SK-N-SH (cell line): ENCODE data around the gene MACROD2. TPM values are rescaled to one million over a fixed set of nuclear protein-coding genes. Genes with fewer than 3 reads are reported as not detected.

Source experiments
- CTCF ChIA-PET: fragments of 300-600, 350-600 bp; formaldehyde crosslinking; extraction: SDS; loops from one replicate; lab custom pipeline; 2021; lab: Yijun Ruan, JAX
- POLR2A ChIA-PET: fragments of 350-600 bp; sonication (Branson Sonifier 250); formaldehyde crosslinking; extraction: SDS; loops from one replicate; lab custom pipeline; 2020; ENCODE audit warnings: antibody characterized with exemption, inconsistent platforms; lab: Yijun Ruan, JAX
- DNase-seq: peaks from one replicate; pipeline ENCODE4 v3.0.0; 2012
- H2AFZ ChIP-seq: fragments of 200-600 bp; sonication (generic); 2 replicates; pipeline ENCODE4 v1.8.1; 2016; ENCODE audit warnings: antibody characterized with exemption, mild to moderate bottlenecking, low read depth
- H3F3A ChIP-seq: fragments of 200-600 bp; sonication (generic); replicated peaks from 2 replicates; pipeline ENCODE3; 2016; ENCODE audit warnings: antibody characterized with exemption, mild to moderate bottlenecking; ENCODE audit not compliant: insufficient read depth
- H3K27ac ChIP-seq, 2 experiments: fragments of 200-500 bp in 1 of 2; fragments of 200-600 bp in 1 of 2; sonication (Bioruptor generic) in 1 of 2; sonication (generic), shearing (Covaris generic) in 1 of 2; 2 replicates each; pipeline versions ENCODE4 v1.5.1 to v1.6.1; 2014 to 2016; ENCODE audit warnings: low read depth in 2 of 2, inconsistent platforms in 1 of 2, low read length in 1 of 2, mild to moderate bottlenecking in 1 of 2, mixed read lengths in 1 of 2
- H3K27me3 ChIP-seq: fragments of 200-600 bp; sonication (generic), shearing (Covaris generic); 2 replicates; pipeline ENCODE4 v1.6.1; 2016; ENCODE audit warnings: mixed run types; ENCODE audit not compliant: insufficient read depth
- H3K36me3 ChIP-seq, 2 experiments: fragments of 200-500 bp in 1 of 2; fragments of 200-600 bp in 1 of 2; sonication (Bioruptor generic) in 1 of 2; sonication (generic) in 1 of 2; replicated peaks in 1 of 2; 2 replicates each; pipeline versions ENCODE3 to v1.5.1; 2014 to 2016; ENCODE audit warnings: low read length in 1 of 2, mild to moderate bottlenecking in 1 of 2; ENCODE audit not compliant: insufficient read depth in 2 of 2, control insufficient read depth in 1 of 2
- H3K4me1 ChIP-seq, 2 experiments: fragments of 200-500 bp in 1 of 2; fragments of 200-600 bp in 1 of 2; sonication (Bioruptor generic) in 1 of 2; sonication (generic), shearing (Covaris generic) in 1 of 2; 2 replicates each; pipeline versions ENCODE4 v1.5.1 to v1.6.1; 2014 to 2016; ENCODE audit warnings: low read depth in 1 of 2, low read length in 1 of 2, mixed run types in 1 of 2; ENCODE audit not compliant: insufficient read depth in 2 of 2, control insufficient read depth in 1 of 2
- H3K4me2 ChIP-seq: fragments of 200-600 bp; sonication (generic), shearing (Covaris generic); 2 replicates; pipeline ENCODE4 v1.6.1; 2017; ENCODE audit warnings: mixed run types
- H3K4me3 ChIP-seq, 2 experiments: fragments of 200-500 bp in 1 of 2; fragments of 200-600 bp in 1 of 2; sonication (Bioruptor generic) in 1 of 2; sonication (generic), shearing (Covaris generic) in 1 of 2; 2 replicates each; pipeline versions ENCODE4 v1.5.1 to v1.8.1; 2014 to 2016; ENCODE audit warnings: low read depth in 2 of 2, inconsistent platforms in 1 of 2, low read length in 1 of 2, mild to moderate bottlenecking in 1 of 2, mixed read lengths in 1 of 2, moderate library complexity in 1 of 2
- H3K79me2 ChIP-seq: fragments of 200-600 bp; sonication (generic); 2 replicates; pipeline ENCODE4 v1.8.1; 2017; ENCODE audit warnings: mild to moderate bottlenecking; ENCODE audit not compliant: insufficient read depth
- H3K9ac ChIP-seq: fragments of 200-600 bp; sonication (generic); 2 replicates; pipeline ENCODE4 v1.6.1; 2017; ENCODE audit warnings: mixed run types
- H3K9me2 ChIP-seq: fragments of 200-600 bp; sonication (generic); 2 replicates; pipeline ENCODE4 v1.6.1; 2017; ENCODE audit warnings: mixed run types
- H3K9me3 ChIP-seq: fragments of 200-600 bp; sonication (generic); 2 replicates; pipeline ENCODE4 v1.6.1; 2017; ENCODE audit warnings: mixed run types, mild to moderate bottlenecking, moderate library complexity
- H4K20me1 ChIP-seq: fragments of 200-600 bp; sonication (generic); 2 replicates; pipeline ENCODE4 v1.6.1; 2017; ENCODE audit warnings: mild to moderate bottlenecking, mixed run types; ENCODE audit not compliant: insufficient read depth
- ELF1 ChIP-seq: IDR thresholded peaks from 2 replicates; pipeline ENCODE4 v1.4.0; 2012
- EZH2phosphoT487 ChIP-seq: fragments of 200-600 bp; sonication (generic); IDR thresholded peaks from 2 replicates; pipeline ENCODE4 v1.6.1; 2017; ENCODE audit warnings: low read depth, mixed run types, mild to moderate bottlenecking, antibody characterized with exemption, moderate library complexity, borderline replicate concordance
- FOSL2 ChIP-seq: IDR thresholded peaks from 2 replicates; pipeline ENCODE4 v1.4.0; 2012; ENCODE audit warnings: low read depth, mild to moderate bottlenecking, moderate library complexity, borderline replicate concordance
- GABPA ChIP-seq: IDR thresholded peaks from 2 replicates; pipeline ENCODE4 v1.4.0; 2012; ENCODE audit warnings: low read depth, mild to moderate bottlenecking
- GATA2 ChIP-seq: sonication (generic); formaldehyde crosslinking; IDR thresholded peaks from 2 replicates; pipeline ENCODE4 v1.5.0; 2020; ENCODE audit warnings: mild to moderate bottlenecking, missing genetic modification reagents
- JUND ChIP-seq: IDR thresholded peaks from 2 replicates; pipeline ENCODE4 v1.4.0; 2012
- MEF2A ChIP-seq: IDR thresholded peaks from 2 replicates; pipeline ENCODE4 v1.4.0; 2012; ENCODE audit warnings: low read depth, borderline replicate concordance
- MXI1 ChIP-seq: IDR thresholded peaks from 2 replicates; pipeline ENCODE4 v1.6.1; 2012; ENCODE audit warnings: mild to moderate bottlenecking, low read depth, low read length, improper control_type of control experiment
- NFIC ChIP-seq: IDR thresholded peaks from 2 replicates; pipeline ENCODE4 v1.4.0; 2012; ENCODE audit warnings: borderline replicate concordance
- PBX3 ChIP-seq: IDR thresholded peaks from 2 replicates; pipeline ENCODE4; 2012
- POLR2AphosphoS5 ChIP-seq: IDR thresholded peaks from 2 replicates; pipeline ENCODE4 v1.6.1; 2012; ENCODE audit warnings: low read depth, low read length
- RCOR1 ChIP-seq: fragments of 150-350 bp; IDR thresholded peaks from 2 replicates; pipeline ENCODE4 v1.6.1; 2017; ENCODE audit warnings: antibody characterized with exemption, low read length
- RFX5 ChIP-seq: IDR thresholded peaks from 2 replicates; pipeline ENCODE4 v1.6.1; 2012; ENCODE audit warnings: mild to moderate bottlenecking, improper control_type of control experiment, low read length
- RXRA ChIP-seq: IDR thresholded peaks from 2 replicates; pipeline ENCODE4 v1.4.0; 2012; ENCODE audit warnings: low read depth, mild to moderate bottlenecking, borderline replicate concordance
- TAF1 ChIP-seq: IDR thresholded peaks from 2 replicates; pipeline ENCODE4 v1.6.1; 2012; ENCODE audit warnings: low read depth, mild to moderate bottlenecking, low read length, moderate library complexity, borderline replicate concordance
- TCF12 ChIP-seq: IDR thresholded peaks from 2 replicates; pipeline ENCODE4 v1.4.0; 2012
- USF1 ChIP-seq: IDR thresholded peaks from 2 replicates; pipeline ENCODE4 v1.4.0; 2012; ENCODE audit warnings: low read depth, borderline replicate concordance
- USF2 ChIP-seq: fragments of 150-350 bp; IDR thresholded peaks from 2 replicates; pipeline ENCODE4 v1.6.1; 2017; ENCODE audit warnings: antibody characterized with exemption, low read length, low read depth, borderline replicate concordance
- WGBS: methylation state at CpG from one replicate; pipeline ENCODE4 v1.1.6; 2017; ENCODE audit warnings: low lambda C conversion rate; 5-methylcytosine and 5-hydroxymethylcytosine counted together
- polyA plus RNA-seq, 3 experiments: library from polyadenylated mRNA; depleted of rRNA; stranded (reverse); fragments of >200 nt; gene quantifications; 2 replicates each; pipeline ENCODE4 v1.2.3, GENCODE V29; 2012

Gene MACROD2
- polyA plus RNA-seq, 1 of the 3 experiments (the other 2 are of a cell fraction): 0.33 TPM

GRCh38 chr20:14937846-14938245 is 942.5 kb downstream of the MACROD2 start:
- peaks cover 11% of the 10 kb centered on the region; the same call in 1 of the 2 replicates for H3K9me3 ChIP-seq
- WGBS: 73% methylated on average over 2 of the region's 2 CpGs
- no peaks in the 10 kb centered on the region for H3K36me3 ChIP-seq
- ChIA-PET POLR2A (no interaction called here), CTCF (no interaction called here)
- no peaks in the 10 kb centered on the region for H3K4me1 ChIP-seq
- H3K27me3 ChIP-seq: no peaks in the 10 kb centered on the region
- no peak overlapping the region for H3K27ac ChIP-seq
- no peaks in the 10 kb centered on the region for H3K9me2 ChIP-seq
- H2AFZ ChIP-seq: no peak overlapping the region
- TF ChIP-seq NFIC: no peak
- TF ChIP-seq, all 33 proteins: peak for 0
- H3K9ac ChIP-seq: no peak overlapping the region
- no peak for DNase-seq
- H3K4me3 ChIP-seq: no peak overlapping the region
- H4K20me1 ChIP-seq: no peaks in the 10 kb centered on the region
- H3F3A ChIP-seq: no peaks in the 10 kb centered on the region
- H3K79me2 ChIP-seq: no peaks in the 10 kb centered on the region
- no peak overlapping the region for H3K4me2 ChIP-seq

GRCh38 chr20:14947536-14947935 is 952.2 kb downstream of the MACROD2 start:
- H3F3A ChIP-seq: peaks cover 6% of the 10 kb centered on the region
- TF ChIP-seq POLR2AphosphoS5 (no peak), GABPA (no peak), FOSL2 (no peak), EZH2phosphoT487 (no peak), NFIC (no peak), USF1 (no peak)
- TF ChIP-seq, all 33 proteins: peak for 0
- H3K36me3 ChIP-seq: no peaks in the 10 kb centered on the region
- H3K4me2 ChIP-seq: no peak overlapping the region
- H3K4me3 ChIP-seq: no peak overlapping the region
- H3K79me2 ChIP-seq: no peaks in the 10 kb centered on the region
- 91% methylated on average over 1 of the region's 1 CpG for WGBS
- H3K27me3 ChIP-seq: no peaks in the 10 kb centered on the region
- ChIA-PET CTCF (no interaction called here), POLR2A (no interaction called here)
- H3K27ac ChIP-seq: no peak overlapping the region
- H3K9me2 ChIP-seq: no peaks in the 10 kb centered on the region
- H3K9me3 ChIP-seq: no peaks in the 10 kb centered on the region
- H2AFZ ChIP-seq: no peak overlapping the region
- H3K4me1 ChIP-seq: peaks cover 6 to 11% of the 10 kb centered on the region in 2 experiments; a peak in 3 of 4 replicates
- H3K9ac ChIP-seq: no peak overlapping the region
- H4K20me1 ChIP-seq: no peaks in the 10 kb centered on the region
- no peak for DNase-seq

- peaks cover 9 to 11% of the 10 kb centered on the region in 2 experiments; a peak in 3 of 4 replicates for H3K4me1 ChIP-seq
- no peaks in the 10 kb centered on the region for H3K9me2 ChIP-seq
- no peak overlapping the region for H2AFZ ChIP-seq
- no peak overlapping the region for H3K27ac ChIP-seq
- no peaks in the 10 kb centered on the region for H3K27me3 ChIP-seq
- H3K4me3 ChIP-seq: no peak overlapping the region
- 77% methylated on average over 1 of the region's 1 CpG for WGBS
- no peaks in the 10 kb centered on the region for H3K9me3 ChIP-seq
- H4K20me1 ChIP-seq: no peaks in the 10 kb centered on the region
- DNase-seq: no peak
- H3K79me2 ChIP-seq: no peaks in the 10 kb centered on the region
- H3K9ac ChIP-seq: no peak overlapping the region
- H3K36me3 ChIP-seq: no peaks in the 10 kb centered on the region
- H3K4me2 ChIP-seq: no peak overlapping the region
- CTCF ChIA-PET: no interaction called here
- peaks cover 10% of the 10 kb centered on the region for H3F3A ChIP-seq
- POLR2A ChIA-PET: no interaction called here
- TF ChIP-seq JUND (no peak), RFX5 (no peak), NFIC (no peak), TCF12 (no peak), PBX3 (no peak), ELF1 (no peak), USF2 (no peak), MEF2A (no peak), RCOR1 (no peak), GATA2 (CRISPR knock-in tag) (no peak), FOSL2 (no peak), MXI1 (no peak), TAF1 (no peak), POLR2AphosphoS5 (no peak), EZH2phosphoT487 (no peak), USF1 (no peak), RXRA (no peak)
These were observed 952.6 kb downstream of the MACROD2 start for GRCh38 chr20:14947946-14948345.
